PFSK-1 (cell line): ENCODE data around the gene MAFG.

Experiments
- FOXP2 ChIP-seq: optimal IDR thresholded peaks from 2 replicates; pipeline ENCODE3; 2011; ENCODE audit warnings: borderline replicate concordance, control low read depth, inconsistent platforms; ENCODE audit not compliant: insufficient read depth; ENCODE audit errors: extremely low read length, extremely low read depth
- POLR2AphosphoS5 ChIP-seq: IDR thresholded peaks from 2 replicates; pipeline ENCODE4 v1.6.1; 2012; ENCODE audit warnings: low read depth, mild to moderate bottlenecking, control low read depth, low read length, moderate library complexity
- REST ChIP-seq, 2 experiments: IDR thresholded peaks; 2 replicates each; pipeline versions ENCODE4 v1.6.1 to v1.8.0; 2011 to 2012; ENCODE audit warnings: low read depth in 2 of 2, low read length in 2 of 2, control low read depth in 1 of 2, inconsistent platforms in 1 of 2, mild to moderate bottlenecking in 1 of 2, moderate library complexity in 1 of 2; ENCODE audit not compliant: insufficient read depth in 1 of 2
- SIN3A ChIP-seq: IDR thresholded peaks from 2 replicates; pipeline ENCODE4 v1.6.1; 2012; ENCODE audit warnings: mild to moderate bottlenecking, low read length, moderate library complexity, borderline replicate concordance; ENCODE audit not compliant: insufficient read depth
- TAF1 ChIP-seq: IDR thresholded peaks from 2 replicates; pipeline ENCODE4 v1.6.1; 2012; ENCODE audit warnings: low read length, control low read depth, borderline replicate concordance; ENCODE audit not compliant: insufficient read depth

The MAFG gene

GRCh38 chr17:81885869-81886548, 41.5 kb downstream of the MAFG start:
- TF ChIP-seq REST (IDR thresholded peaks at IDR 0.05; ENCODE audit: insufficient read depth in 1 of 2, low read depth in 2 of 2, low read length in 2 of 2) (no peak), FOXP2 (no peak), SIN3A (no peak)

GRCh38 chr17:81885454-81885853, 42.1 kb downstream of the MAFG start:
- TF ChIP-seq POLR2AphosphoS5 (no peak), REST (IDR thresholded peaks at IDR 0.05; ENCODE audit: insufficient read depth in 1 of 2, low read depth in 2 of 2, low read length in 2 of 2) (no peak), SIN3A (no peak)

GRCh38 chr17:81884968-81885367, 42.6 kb downstream of the MAFG start:
- TF ChIP-seq TAF1, result no peak

- TF ChIP-seq REST (IDR thresholded peaks at IDR 0.05; ENCODE audit: insufficient read depth in 1 of 2, low read depth in 2 of 2, low read length in 2 of 2), result no peak
- TF ChIP-seq FOXP2, result no peak
These were observed 43.0 kb downstream of the MAFG start for GRCh38 chr17:81884520-81884919.

GRCh38 chr17:81879121-81879520, 48.4 kb downstream of the MAFG start:
- no peak for TF ChIP-seq POLR2AphosphoS5
- no peak for TF ChIP-seq SIN3A

- TF ChIP-seq FOXP2 (no peak), SIN3A (no peak), TAF1 (no peak), REST (IDR thresholded peaks at IDR 0.05; ENCODE audit: insufficient read depth in 1 of 2, low read depth in 2 of 2, low read length in 2 of 2) (no peak), POLR2AphosphoS5 (no peak)
These were observed 49.2 kb downstream of the MAFG start for GRCh38 chr17:81878294-81878693.
